ENCODE results near the gene CACYBP.
A peak's percentile ranks its signal among the peaks of the same experiment; 100 is the strongest.
"Not testable (repeated sequence)": the region's sequence is repeated elsewhere in the genome, so short reads cannot be mapped to it uniquely, and the experiment has no call there.

The CACYBP gene

DNA sequence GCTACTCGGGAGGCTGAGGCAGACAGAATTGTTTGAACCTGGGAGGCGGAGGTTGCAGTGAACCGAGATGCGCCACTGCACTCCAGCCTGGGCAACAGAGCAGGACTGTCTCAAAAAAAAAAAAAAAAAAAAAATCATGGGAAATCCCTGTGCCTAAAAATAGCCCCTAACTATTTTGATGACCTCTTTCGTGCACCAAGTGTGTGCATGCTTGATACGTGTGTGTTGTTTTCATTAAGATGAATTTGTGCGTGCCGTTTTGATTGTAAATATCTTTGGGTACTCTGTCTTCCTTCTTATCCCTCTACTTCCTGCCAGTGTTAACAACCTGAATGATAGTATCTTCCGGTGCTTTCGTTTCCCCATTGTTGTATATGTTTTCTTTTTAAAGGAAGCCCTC, 9.8 kb downstream of the CACYBP start:
- no peak for DNase-seq (ENCODE audit: low read depth)

DNA sequence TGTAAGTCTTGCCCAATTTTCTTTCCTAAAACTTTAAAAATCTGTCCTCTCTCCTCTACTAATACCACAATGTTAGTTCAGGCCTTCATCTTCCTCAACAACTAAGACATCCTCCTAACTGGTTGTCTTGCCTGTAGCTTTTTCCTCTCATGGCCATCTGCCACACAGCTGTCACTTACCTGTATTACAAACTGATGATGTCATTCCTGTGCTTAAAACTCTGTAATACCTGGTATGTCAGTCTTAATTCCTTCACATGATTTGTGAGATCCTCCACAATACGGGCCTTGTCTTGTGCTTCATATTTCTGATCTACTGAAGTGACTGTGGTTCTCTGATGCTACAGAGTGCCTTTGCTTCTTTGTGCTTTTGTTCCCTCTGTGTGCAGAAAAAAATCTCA, 13.7 kb downstream of the CACYBP start:
- DNase-seq (ENCODE audit: low read depth) = no peak

DNA sequence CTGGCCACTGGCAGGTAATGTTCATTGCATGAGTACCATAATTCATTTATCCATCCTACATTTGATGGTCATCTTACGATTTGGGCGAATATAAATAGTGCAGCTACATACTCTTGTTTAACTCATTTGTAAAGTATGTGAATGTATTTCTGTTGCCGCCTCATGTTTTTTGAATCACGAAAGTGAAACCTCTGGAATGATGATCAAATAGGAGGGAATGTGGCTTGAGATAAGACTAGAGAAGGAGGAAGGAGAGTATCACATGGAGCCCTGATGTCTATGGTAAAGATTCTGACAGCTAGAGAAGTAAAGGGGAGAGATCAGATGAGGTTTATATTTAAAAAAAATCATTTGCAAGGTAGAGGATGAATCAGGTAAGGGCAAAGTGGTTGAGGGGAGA, 15.5 kb downstream of the CACYBP start:
- no peak for DNase-seq (ENCODE audit: low read depth)

DNA sequence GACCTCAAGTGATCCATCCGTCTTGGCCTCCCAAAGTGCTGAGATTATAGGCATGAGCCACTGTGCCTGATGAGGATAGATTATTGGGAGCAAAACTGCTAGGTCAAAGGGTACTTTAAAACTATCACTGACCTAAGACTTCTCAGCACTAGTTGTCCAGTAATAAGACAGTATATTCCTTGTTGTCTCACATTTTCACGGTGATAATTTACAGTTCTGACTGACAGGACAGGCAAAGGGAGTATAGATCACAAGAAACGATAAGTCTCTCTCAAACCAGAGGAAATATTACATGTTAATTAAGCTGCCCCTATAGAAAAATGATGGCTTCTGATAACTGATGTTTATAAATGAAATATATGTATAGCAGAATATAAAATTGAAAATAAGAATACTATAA, 19.8 kb downstream of the CACYBP start:
- no peak for DNase-seq (ENCODE audit: low read depth)

DNA sequence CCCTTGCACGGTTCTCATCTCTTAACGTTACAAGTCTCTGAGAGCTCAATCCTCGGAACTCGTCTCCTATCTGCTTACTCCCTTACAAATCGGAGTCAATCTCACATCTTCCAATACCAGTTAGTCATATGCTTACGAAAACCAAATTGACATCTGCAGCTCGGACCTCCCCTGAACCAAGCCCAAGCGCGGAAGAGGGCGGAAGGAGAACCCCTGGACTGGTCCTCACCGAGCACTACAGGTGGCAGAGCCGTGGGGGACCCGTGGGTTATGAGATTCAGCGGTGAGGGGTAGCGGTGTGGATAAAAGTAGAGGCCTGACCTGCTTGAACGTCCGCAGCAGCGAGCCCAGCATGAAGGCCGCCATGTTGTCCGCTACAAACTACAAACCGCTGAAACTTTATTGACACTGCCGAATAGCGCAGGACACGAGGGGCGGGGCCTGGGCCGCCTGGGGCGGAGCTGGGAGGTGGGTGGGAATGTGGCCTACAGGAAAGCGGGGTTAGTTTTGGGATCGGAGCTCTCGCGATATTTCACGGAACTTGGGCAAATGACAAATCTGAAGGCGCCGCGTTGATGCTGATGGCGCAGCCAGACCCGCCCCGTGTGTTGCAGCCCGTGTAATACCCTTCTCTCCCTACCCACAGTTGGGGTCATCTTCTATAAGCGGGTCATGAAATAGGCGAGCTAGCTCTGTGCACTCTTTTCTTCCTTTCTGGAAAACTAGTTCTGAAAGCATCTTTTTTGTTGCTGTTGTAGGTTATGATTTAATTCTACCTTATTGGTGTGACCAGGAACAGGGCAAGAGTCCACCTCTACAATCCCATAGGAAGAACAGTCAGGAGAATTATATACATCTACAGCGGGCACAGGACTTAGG, 23.5 kb downstream of the CACYBP start, which contains the start of gene MRPS14:
Gene MRPS14 (minus strand): TSS at position 383 of the 879 bp plus-strand sequence. CDS start 17 bp downstream, at position 366.
- DNase-seq (ENCODE audit: low read depth) = peak; percentile 92

DNA sequence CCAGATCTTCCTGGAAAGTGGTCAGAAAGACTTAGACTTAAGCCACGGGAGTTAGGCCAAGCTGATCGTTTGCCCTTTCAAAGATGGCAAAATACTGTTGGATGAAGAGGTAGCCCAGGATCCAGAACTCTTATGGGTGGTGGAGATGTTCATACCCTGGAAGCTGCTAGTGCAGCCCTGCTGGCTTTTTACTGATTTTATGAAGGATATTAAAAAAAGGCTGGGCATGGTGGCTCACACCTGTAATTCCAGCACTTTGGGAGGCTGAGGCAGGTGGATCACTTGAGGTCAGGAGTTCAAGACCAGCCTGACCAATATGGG, 24.1 kb downstream of the CACYBP start:
- DNase-seq (ENCODE audit: low read depth) = not testable (repeated sequence)

DNA sequence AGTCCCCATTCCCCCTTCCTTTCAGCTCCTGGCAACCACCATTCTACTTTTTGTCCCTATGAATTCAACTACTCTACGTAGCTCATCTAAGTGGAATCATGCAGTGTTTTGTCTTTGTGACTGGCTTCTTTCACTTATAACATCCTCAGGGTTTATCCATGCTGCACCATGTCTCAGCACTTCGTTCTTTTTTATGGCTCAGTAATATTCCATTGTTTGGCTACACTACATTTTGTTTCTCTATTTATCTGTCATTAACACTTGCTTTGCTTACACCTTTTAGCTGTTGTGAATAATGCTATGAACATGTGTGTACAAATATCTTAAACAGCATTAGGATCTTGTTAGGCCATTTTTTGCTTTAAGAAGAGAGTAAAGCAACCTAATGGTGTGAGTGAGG, 25.0 kb downstream of the CACYBP start:
- no peak for DNase-seq (ENCODE audit: low read depth)

DNA sequence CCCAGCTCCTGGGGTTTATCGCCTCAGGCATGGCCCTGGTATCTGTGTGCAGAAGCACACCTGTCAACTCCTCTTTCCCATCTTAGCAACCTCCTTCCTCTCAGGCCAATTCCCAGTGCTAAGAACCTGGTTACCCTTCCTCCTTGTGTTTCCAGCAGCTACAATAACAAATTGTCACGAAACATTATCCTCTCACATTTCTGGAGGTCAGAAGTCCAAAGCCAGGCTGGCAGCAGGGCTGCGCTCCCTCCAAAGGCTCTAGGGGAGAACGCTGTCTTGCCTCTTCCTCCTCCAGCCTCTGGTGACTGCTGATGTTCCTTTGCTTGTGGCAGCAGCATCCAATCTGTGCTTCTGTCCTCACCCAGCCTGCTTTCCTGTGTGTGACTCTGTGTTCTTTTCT, 34.2 kb downstream of the CACYBP start:
- no peak for DNase-seq (ENCODE audit: low read depth)

DNA sequence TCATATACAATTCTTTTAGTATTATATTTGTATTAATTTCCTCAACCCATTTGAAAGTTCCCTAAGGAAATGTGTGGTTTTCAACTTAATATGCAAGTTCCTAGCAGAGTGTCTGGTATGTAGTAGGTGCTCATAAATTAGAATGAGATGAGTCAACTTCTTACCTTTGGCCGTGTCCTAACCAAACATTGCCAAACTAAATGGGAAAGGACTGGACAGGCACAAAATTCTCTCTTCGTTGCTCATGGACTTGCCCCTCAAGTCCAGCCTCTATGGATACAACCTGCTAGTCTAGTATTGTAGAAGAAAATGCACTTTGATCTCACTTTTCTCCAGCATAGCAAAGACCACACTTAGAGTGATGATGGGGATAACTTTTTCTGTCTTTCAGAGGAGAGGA, 35.0 kb downstream of the CACYBP start:
- no peak for DNase-seq (ENCODE audit: low read depth)

DNA sequence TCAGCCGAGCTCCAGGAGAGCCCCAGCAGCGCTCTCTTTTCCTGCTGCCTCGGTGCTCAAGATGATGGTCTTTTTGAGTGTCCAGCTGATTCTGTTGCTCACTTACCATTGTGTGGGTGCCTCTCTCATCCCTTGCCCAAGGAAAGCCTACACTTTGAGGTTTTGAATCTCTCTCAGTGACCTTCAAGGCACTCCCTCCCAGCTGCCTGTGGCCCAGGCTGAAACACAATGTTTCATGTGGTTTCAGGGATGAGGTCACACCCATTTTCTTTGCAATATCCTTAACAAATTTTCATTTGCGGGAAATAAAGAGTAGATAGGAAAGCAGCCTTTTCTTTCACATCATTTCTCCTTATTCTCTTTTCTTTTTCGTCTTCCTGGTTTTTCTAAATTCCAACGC, 36.1 kb downstream of the CACYBP start:
- no peak for DNase-seq (ENCODE audit: low read depth)

DNA sequence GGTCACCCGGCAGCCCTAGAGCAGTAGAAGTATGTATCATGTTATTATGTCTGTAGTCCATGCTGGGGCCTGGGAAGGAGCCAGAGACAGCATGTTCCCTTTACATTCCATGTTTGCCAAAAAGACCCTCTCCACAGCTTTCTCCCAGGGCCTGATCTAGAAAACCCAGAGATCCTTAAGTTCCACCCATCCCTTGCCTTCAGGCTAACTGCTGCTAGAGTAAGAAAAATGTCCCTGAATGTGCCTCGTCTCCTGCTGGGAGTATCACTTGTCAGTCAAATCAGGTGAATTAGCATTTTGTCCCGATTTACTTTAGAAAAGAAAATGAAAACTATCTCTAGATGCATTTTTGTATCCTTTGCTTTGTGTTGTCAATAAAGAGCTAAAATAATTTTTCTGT, 36.7 kb downstream of the CACYBP start:
- no peak for DNase-seq (ENCODE audit: low read depth)

DNA sequence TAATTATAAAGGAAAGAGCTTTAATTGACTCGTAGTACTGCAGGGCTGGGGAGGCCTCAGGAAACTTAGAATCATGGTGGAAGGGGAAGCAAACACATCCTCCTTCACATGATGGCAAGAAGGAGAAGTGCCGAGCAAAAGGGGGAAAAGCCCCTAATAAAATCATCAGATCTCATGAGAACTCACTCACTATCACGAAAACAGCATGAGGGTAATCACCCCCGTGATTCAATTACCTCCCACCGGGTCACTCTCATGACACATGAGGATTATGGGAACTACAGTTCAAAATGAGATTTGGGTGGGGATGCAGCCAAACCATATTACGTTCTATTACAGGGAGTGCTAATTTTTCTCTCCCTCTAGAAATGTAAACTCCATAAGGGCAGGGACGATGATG, 37.7 kb downstream of the CACYBP start:
- no peak for DNase-seq (ENCODE audit: low read depth)

DNA sequence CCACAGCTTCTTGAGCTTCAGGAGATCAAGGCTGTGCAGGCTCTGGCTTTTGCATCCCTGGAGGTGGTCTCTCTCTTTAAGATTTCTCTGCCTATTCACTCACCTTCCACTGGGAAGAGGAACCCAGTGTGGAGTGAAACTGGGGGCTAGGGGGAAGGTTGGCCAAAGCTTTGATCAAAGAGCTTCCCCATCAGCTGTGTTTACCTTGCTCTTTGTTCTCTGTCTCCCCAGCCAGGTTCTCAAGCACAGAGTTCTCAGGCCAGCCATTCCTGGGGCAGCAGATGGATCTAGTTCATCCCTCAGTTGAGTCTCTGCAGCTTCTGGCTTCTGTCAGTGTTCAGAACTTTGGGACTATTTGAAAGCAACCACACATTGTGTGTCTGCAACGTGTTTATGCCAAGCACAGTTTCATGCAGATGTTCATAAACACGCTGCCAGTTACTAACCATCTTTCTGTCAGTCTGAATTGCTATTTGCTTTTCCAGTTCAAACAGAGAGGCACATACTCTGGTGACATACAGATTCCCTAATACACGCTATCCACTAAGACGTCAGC, 40.7 kb downstream of the CACYBP start:
- DNase-seq (ENCODE audit: low read depth) = no peak

DNA sequence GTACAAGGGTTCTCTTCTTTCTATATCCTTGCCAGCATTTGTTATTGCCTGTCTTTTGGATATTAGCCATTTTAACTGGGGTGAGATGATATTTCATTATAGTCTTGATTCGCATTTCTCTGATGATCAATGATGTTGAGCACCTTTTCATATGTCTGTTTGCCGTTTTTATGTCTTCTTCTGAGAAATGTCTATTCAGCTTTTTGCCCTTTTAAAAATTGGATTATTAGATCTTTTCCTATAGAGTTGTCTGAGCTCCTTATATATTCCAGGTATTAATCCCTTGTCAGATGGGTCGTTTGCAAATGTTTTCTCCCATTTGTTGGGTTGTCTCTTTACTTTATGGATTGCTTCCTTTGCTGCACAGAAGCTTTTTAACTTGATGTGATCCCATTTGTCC, 42.9 kb downstream of the CACYBP start:
- no peak for DNase-seq (ENCODE audit: low read depth)

DNA sequence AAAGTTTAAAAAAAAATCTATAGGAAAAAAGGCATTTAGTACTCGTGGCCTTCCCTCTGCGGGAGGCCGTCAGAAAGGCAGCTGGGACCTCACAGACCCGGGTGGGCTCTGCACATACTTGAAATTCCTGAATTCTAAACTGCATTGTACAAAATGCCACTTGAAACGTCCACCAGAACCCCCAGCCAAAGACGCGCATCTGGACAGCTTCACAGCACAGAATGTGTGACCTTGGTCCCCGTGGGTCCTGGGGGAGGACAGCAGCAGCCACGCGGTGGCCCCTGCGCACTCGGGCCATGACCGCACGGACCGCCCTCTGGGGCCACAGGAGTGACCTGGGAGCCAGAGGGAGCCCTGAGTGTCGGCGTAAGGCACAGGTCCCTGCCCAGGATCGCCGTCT, 44.1 kb downstream of the CACYBP start:
- DNase-seq (ENCODE audit: low read depth) = no peak

DNA sequence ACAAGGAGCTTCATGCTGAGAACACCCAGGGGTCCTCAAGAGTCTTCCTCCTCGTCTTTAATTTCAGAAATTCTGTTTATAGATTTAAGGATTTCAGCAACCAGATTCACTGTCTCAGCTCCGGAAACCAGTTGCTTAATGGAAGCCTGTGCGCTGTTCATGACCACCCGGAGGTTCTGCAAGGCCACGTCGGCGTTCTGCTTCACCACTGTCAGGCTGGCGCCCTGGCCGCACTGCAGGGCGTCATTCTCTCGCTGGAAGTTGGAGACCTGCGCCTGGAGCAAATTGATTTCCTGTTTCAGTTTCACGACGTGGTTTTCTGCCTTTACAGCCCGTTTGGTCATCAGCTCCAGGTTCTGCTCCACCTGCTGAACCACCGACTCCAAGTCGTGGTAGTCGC, 44.8 kb downstream of the CACYBP start:
- DNase-seq (ENCODE audit: low read depth) = not testable (repeated sequence)

DNA sequence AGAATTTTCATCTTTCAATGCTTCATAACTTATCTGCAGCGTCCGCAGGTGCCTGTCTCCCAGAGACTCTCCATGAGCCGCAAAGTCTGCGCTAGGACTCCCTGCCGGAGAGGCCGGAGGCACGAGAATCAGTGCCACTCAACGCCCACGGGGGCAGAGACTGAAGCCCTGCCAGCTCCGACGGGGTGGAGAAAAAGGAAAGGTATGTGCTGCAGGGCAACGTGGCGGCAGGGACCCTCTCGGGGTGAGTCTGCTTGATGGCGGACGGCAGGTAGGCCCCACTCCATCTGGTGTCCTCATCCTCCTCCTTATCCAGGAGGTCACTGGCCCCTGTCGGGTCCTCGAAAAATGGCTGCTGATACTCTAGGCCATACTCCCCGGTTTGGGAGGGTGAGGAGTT, 45.4 kb downstream of the CACYBP start:
- no peak for DNase-seq (ENCODE audit: low read depth)

DNA sequence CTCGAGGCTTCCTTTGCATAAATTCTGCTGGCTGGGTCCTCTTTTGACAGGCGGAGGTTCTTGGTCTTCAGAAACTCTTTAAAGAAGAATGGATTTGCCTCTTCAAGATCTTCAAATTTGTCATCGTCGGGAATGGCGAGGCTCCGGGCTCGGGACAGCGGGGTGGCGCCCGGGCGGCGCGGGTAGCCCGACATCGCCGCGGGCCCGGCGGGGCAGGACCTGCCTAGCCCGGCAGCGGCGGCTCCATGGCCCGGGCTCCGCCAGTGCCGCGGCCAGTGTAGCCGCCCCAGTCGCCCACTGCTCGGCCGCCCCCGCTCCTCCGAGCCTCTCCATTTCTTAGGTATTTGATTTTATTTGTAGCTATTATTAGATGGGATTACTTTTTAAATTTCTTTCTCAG, 45.8 kb downstream of the CACYBP start:
- no peak for DNase-seq (ENCODE audit: low read depth)

DNA sequence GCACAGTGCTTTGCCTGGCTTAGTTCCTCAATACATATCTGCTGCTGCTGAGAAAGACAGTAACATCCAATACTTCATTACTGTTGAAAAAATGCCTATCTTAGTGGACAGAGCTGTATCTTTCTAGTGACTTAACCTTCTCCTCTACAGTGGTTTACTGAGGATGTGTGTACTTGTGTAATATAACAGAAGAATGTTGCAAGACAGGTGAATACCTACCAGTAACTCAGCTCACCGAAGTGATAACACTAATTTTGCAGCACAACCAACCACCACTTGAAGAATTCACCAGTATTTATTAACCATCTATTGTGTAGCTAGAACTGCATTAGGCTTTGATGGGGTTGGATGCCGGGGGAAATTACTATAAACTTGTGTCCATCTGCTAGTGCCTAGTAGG, 51.2 kb downstream of the CACYBP start:
- no peak for DNase-seq (ENCODE audit: low read depth)

DNA sequence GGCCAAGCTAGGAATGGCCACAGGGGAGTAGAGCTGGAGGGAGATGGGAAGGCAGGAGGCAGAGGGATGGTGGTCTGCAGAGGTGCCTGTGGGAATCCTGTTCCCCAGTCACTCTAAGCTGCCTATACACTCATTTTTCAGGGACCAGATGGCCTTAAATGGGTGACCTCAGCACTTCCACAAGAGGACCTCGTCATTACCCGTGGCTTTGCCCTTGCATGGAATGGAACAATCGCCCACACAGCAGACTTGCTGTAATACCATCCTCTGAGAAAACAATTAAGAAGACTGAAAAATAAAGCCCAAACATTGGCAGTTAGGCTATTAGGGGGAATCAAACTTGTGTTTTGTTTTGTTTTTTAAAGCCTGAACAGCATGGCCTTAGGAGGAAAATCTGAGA, 55.0 kb downstream of the CACYBP start:
- no peak for DNase-seq (ENCODE audit: low read depth)

Measured in HS-27A (cell line).